Ovary (tissue), 9 donors: ENCODE measurements around the gene CLTRN. TPM values are rescaled to one million over a fixed set of nuclear protein-coding genes. Genes with fewer than 3 reads are reported as not detected.

Experiments used
- DNase-seq, 5 donors: peaks; one replicate each; pipeline ENCODE4 v3.0.0-alpha.2; 2019 to 2020
- H3K27ac ChIP-seq, 2 donors: fragments of 200-600 bp; one replicate each; pipeline versions ENCODE4 v1.5.1 to v1.8.0; 2019 to 2022
- H3K27me3 ChIP-seq: fragments of 200-600 bp; one replicate; pipeline ENCODE4 v1.8.0; 2022
- H3K36me3 ChIP-seq: fragments of 200-600 bp; sonication (generic); one replicate; pipeline ENCODE4 v1.5.1; 2019
- H3K4me1 ChIP-seq: one replicate; pipeline ENCODE4 v1.8.1; 2013; ENCODE audit warnings: mild to moderate bottlenecking, moderate library complexity; ENCODE audit not compliant: insufficient read depth
- H3K4me3 ChIP-seq: fragments of 200-600 bp; sonication (generic); one replicate; pipeline ENCODE4 v1.5.1; 2017
- H3K9me3 ChIP-seq, 2 donors: fragments of 200-600 bp in 1 of 2; sonication (generic) in 1 of 2; one replicate each; pipeline versions ENCODE4 v1.5.1 to v1.8.1; 2013 to 2019; ENCODE audit warnings: mild to moderate bottlenecking in 1 of 2, moderate library complexity in 1 of 2
- EP300 ChIP-seq: sonication (generic); formaldehyde crosslinking; IDR thresholded peaks from one replicate; pipeline ENCODE4 v1.6.1; 2017; ENCODE audit warnings: antibody characterized with exemption
- POLR2A ChIP-seq: fragments of 450-650 bp; IDR thresholded peaks from one replicate; pipeline ENCODE4 v1.6.1; 2017; ENCODE audit warnings: antibody characterized with exemption, mild to moderate bottlenecking, moderate library complexity
- WGBS, 3 donors: extraction: QIAGEN DNeasy Blood & Tissue Kit in 1 of 3; methylation state at CpG; one replicate each; pipeline versions ENCODE4 v1.1.5 to v1.1.7; 2013 to 2017; 5-methylcytosine and 5-hydroxymethylcytosine counted together
- intact Hi-C, 4 donors: fragments of 100-400 bp; cut with DNase I; formaldehyde crosslinking; loops; one replicate each; pipeline versions ENCODE4 v1.11.0 to v1.15.1; 2022 to 2023
- polyA plus RNA-seq, 2 donors: library from polyadenylated mRNA; stranded (reverse); fragments of 200-250 nt in 1 of 2; fragments of 350-450 nt in 1 of 2; fragmentation: Illumina TruSeq in 1 of 2; extraction: RNeasy Lipid Tissue Mini Kit (QIAGEN cat#74804) in 1 of 2; gene quantifications; one replicate each; pipeline ENCODE4 v1.2.3, GENCODE V29; 2013 to 2014
- total RNA-seq, 7 donors: library from RNA; depleted of rRNA in 2 of 7; stranded (reverse); fragments of >200 nt in 2 of 7; fragmentation: NEBNext Ultra II Directional in 3 of 7; extraction: Animal tissue kit (Norgen Biotek cat#: 25700) in 3 of 7; gene quantifications; one replicate each; pipeline versions ENCODE4 v1.1.0 to v1.2.4, GENCODE V29; 2016 to 2023
- TF ChIP-seq, protein P1 (sequence below), 3 donors: fragments of 450-650 bp in 2 of 3; fragments of 200-600 bp in 1 of 3; IDR thresholded peaks; one replicate each; pipeline versions ENCODE4 v1.5.1 to v1.8.0; 2016 to 2022; ENCODE audit warnings: antibody characterized with exemption in 3 of 3, mild to moderate bottlenecking in 1 of 3
- donor health status: DM: no; HTN: no; CAD: no; lungs with moderate emphysema.
- donor health status: DM: no; HTN: no; CAD: no.
- donor health status: Bipolar disorder and iron deficiency.
- donor health status: DM: yes; HTN: yes; CAD: no.
- donor health status: DM: no; HTN: no; CAD: no.
- donor health status: DM: yes; HTN: yes; CAD: no.

CLTRN gene
- total and polyA plus RNA-seq, 9 donors, result 0.23 to 2.9 (median 1.2) TPM

DNA sequence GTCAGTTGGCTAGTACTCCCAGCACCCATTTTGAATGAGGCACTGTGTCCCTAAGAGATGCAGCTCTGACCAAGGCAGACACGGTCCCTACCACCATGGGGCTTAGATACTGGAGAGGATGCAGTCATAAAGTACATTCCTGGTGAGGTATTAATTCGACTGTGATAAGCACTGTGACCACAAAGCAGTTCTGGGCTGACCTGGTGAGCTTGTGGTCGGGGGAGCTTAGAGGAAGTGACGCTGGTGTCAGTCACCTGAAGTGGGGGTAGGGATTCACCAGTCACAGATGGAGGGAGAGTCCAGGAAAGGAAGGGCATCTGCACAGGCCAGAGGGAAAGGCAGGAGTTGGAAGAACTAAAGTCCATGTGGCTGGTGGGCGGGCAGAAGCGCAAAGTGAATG lies 15.8 kb upstream of the CLTRN start:
- H3K4me3 ChIP-seq, result no peak overlapping the region
- intact Hi-C loops, result no loop called here
- no peaks in the 10 kb centered on the region for H3K9me3 ChIP-seq
- no peak for TF ChIP-seq POLR2A
- TF ChIP-seq, protein P1, sequence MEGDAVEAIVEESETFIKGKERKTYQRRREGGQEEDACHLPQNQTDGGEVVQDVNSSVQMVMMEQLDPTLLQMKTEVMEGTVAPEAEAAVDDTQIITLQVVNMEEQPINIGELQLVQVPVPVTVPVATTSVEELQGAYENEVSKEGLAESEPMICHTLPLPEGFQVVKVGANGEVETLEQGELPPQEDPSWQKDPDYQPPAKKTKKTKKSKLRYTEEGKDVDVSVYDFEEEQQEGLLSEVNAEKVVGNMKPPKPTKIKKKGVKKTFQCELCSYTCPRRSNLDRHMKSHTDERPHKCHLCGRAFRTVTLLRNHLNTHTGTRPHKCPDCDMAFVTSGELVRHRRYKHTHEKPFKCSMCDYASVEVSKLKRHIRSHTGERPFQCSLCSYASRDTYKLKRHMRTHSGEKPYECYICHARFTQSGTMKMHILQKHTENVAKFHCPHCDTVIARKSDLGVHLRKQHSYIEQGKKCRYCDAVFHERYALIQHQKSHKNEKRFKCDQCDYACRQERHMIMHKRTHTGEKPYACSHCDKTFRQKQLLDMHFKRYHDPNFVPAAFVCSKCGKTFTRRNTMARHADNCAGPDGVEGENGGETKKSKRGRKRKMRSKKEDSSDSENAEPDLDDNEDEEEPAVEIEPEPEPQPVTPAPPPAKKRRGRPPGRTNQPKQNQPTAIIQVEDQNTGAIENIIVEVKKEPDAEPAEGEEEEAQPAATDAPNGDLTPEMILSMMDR (IDR thresholded peaks at IDR 0.05), result no peak
- TF ChIP-seq EP300, result no peak
- H3K36me3 ChIP-seq, result no peaks in the 10 kb centered on the region
- H3K4me1 ChIP-seq, result peaks cover 3% of the 10 kb centered on the region
- 83 to 88% (median 83%) methylated on average over 6 of the region's 6 CpGs for WGBS, 3 donors
- DNase-seq, result no peak
- H3K27ac ChIP-seq, result no peak overlapping the region
- H3K27me3 ChIP-seq, result no peaks in the 10 kb centered on the region

DNA sequence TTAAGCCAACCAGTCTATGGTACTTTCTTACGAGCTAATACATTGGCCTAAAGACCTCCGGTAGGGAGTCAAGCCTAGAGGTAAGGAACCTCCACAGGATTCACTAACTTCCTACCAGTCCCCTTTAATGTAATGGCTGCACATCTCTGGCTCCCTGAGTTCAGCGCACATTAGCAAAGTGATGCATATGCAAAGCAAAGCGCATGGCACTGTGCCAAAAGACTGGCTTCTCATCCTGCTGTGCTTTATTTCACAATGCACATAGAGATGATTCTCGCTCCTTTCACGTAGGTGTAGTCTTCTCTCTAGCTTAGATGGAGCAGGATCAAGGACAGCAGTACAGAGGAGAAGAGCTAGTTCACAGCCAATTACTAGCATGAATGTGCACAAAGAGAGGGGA lies 14.6 kb upstream of the CLTRN start:
- Histone ChIP-seq H3K27ac (no peak overlapping the region), H3K27me3 (no peaks in the 10 kb centered on the region), H3K4me1 (peaks cover 3% of the 10 kb centered on the region), H3K9me3 (no peaks in the 10 kb centered on the region), H3K36me3 (no peaks in the 10 kb centered on the region), H3K4me3 (no peak overlapping the region)
- intact Hi-C loops, result loop anchor here in 1 of 4 donors (5.0 kb wide), 1 partner anchor 173 kb away; the partner anchor contains the start of gene AP1S2
- TF ChIP-seq EP300 (no peak), POLR2A (no peak)
- TF ChIP-seq, protein P1 (IDR thresholded peaks at IDR 0.05), result no peak
- 93 to 95% (median 94%) methylated on average over 6 of the region's 6 CpGs for WGBS, 3 donors
- peak in 1 of 5 donors; percentile 46 for DNase-seq

DNA sequence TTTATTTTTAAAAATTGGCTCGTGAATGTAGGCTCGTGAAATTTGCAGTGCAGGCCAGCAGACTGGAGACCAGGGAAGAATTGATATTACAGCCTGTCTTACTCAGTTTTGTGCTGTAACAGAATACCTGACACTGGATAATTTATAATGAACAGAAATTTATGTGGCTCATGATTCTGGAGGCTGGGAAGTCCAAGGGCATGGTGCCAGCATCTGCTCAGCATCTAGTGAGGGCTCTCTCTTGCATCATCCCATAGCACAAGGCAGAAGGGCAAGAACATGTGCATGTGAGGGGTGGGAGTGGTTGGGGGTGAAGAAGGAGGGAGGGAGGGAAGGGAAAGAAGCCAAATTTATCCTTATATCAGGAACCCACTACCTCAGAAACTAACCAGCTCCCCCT lies 13.7 kb upstream of the CLTRN start:
- H3K4me3 ChIP-seq, result no peak overlapping the region
- H3K36me3 ChIP-seq, result no peaks in the 10 kb centered on the region
- no peaks in the 10 kb centered on the region for H3K9me3 ChIP-seq
- H3K27me3 ChIP-seq, result no peaks in the 10 kb centered on the region
- no peak for DNase-seq
- TF ChIP-seq EP300 (no peak), POLR2A (no peak)
- TF ChIP-seq, protein P1 (IDR thresholded peaks at IDR 0.05), result no peak
- whole genome bisulfite sequencing, 3 donors, result 91 to 97% (median 93%) methylated on average over 2 of the region's 2 CpGs
- H3K27ac ChIP-seq, result no peak overlapping the region
- peaks cover 6% of the 10 kb centered on the region for H3K4me1 ChIP-seq
- intact Hi-C loops, result loop anchor here in 1 of 4 donors (5.0 kb wide), 1 partner anchor 174 kb away; the partner anchor contains the start of gene AP1S2

DNA sequence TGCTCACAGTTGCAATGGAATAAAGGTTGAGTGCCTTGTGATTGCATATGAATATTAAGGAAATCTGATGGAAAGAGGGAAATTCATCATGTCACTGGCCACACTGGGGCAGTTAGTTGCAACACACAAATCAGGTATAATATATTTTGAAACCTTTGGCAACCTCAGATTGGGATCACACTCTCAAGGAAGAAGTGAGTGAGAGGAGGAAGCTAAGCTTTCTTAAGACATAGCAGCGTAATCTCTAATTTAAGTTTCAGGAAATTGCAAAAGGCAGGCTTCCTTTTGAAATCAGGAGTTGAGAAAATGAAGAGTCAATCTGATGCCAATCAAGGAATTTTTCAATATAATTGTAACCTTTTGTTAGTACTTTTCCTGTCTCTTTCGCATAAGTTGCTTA lies 12.3 kb upstream of the CLTRN start:
- intact Hi-C loops, result loop anchor here in 1 of 4 donors (5.0 kb wide), 1 partner anchor 175 kb away; the partner anchor contains the start of gene AP1S2
- Histone ChIP-seq H3K4me1 (peaks cover 6% of the 10 kb centered on the region), H3K36me3 (no peaks in the 10 kb centered on the region), H3K4me3 (no peak overlapping the region), H3K27ac (no peak overlapping the region), H3K27me3 (no peaks in the 10 kb centered on the region), H3K9me3 (no peaks in the 10 kb centered on the region)
- WGBS, 3 donors, result 90 to 93% (median 91%) methylated on average over 2 of the region's 2 CpGs
- no peak for DNase-seq
- TF ChIP-seq, protein P1 (IDR thresholded peaks at IDR 0.05), result no peak
- TF ChIP-seq POLR2A (no peak), EP300 (no peak)
